H9 (cell line): ENCODE results near the gene PPP1R12A. TPM values are rescaled to one million over a fixed set of nuclear protein-coding genes. Genes with fewer than 3 reads are reported as not detected.

Source experiments
- DNase-seq: peaks from one replicate; pipeline ENCODE4 v3.0.0-alpha.2; 2017
- H2AFZ ChIP-seq: one replicate; pipeline ENCODE4 v1.6.1; 2013; ENCODE audit warnings: mild to moderate bottlenecking, low read length, control low read depth, moderate library complexity
- H2AK5ac ChIP-seq: 2 replicates; pipeline ENCODE4 v1.6.1; 2013; ENCODE audit warnings: low read length, control low read depth, mixed read lengths; ENCODE audit not compliant: insufficient read length
- H2BK120ac ChIP-seq: one replicate; pipeline ENCODE4 v1.6.1; 2013; ENCODE audit warnings: low read depth, mild to moderate bottlenecking, low read length, control low read depth, inconsistent platforms; ENCODE audit not compliant: poor library complexity, severe bottlenecking
- H2BK12ac ChIP-seq: 2 replicates; pipeline ENCODE4 v1.6.1; 2013; ENCODE audit warnings: low read length, control low read depth, mixed read lengths, low read depth; ENCODE audit not compliant: insufficient read length
- H2BK15ac ChIP-seq: 2 replicates; pipeline ENCODE4 v1.6.1; 2013; ENCODE audit warnings: low read depth, low read length, control low read depth
- H2BK20ac ChIP-seq: one replicate; pipeline ENCODE4 v1.6.1; 2013; ENCODE audit warnings: low read depth, mild to moderate bottlenecking, low read length, control low read depth, inconsistent platforms; ENCODE audit not compliant: poor library complexity, severe bottlenecking
- H2BK5ac ChIP-seq: 2 replicates; pipeline ENCODE4 v1.6.1; 2013; ENCODE audit warnings: low read length, control low read depth, mixed read lengths; ENCODE audit not compliant: insufficient read length
- H3K14ac ChIP-seq: 2 replicates; pipeline ENCODE4 v1.6.1; 2013; ENCODE audit warnings: low read length, control low read depth; ENCODE audit not compliant: insufficient read depth
- H3K18ac ChIP-seq: 2 replicates; pipeline ENCODE4 v1.6.1; 2013; ENCODE audit warnings: low read depth, mild to moderate bottlenecking, mixed read lengths, low read length, control low read depth; ENCODE audit not compliant: insufficient read length
- H3K23ac ChIP-seq: 2 replicates; pipeline ENCODE4 v1.6.1; 2013; ENCODE audit warnings: low read length, control low read depth, mixed read lengths, low read depth; ENCODE audit not compliant: insufficient read length
- H3K23me2 ChIP-seq: 2 replicates; pipeline ENCODE4 v1.6.1; 2013; ENCODE audit warnings: low read depth, mild to moderate bottlenecking, mixed read lengths, low read length, control low read depth; ENCODE audit not compliant: insufficient read length, poor library complexity, severe bottlenecking
- H3K27ac ChIP-seq: 2 replicates; pipeline ENCODE4 v1.5.1; 2013; ENCODE audit warnings: low read length, control low read depth, mixed read lengths, low read depth; ENCODE audit not compliant: insufficient read length
- H3K27me3 ChIP-seq: 2 replicates; pipeline ENCODE4 v1.6.1; 2013; ENCODE audit warnings: low read length, control low read depth, inconsistent platforms; ENCODE audit not compliant: insufficient read depth
- H3K4ac ChIP-seq: 2 replicates; pipeline ENCODE4 v1.6.1; 2013; ENCODE audit warnings: low read depth, mild to moderate bottlenecking, control low read depth, inconsistent platforms, low read length, moderate library complexity
- H3K4me1 ChIP-seq: 2 replicates; pipeline ENCODE4 v1.6.1; 2013; ENCODE audit warnings: low read length, control low read depth, inconsistent platforms; ENCODE audit not compliant: insufficient read depth
- H3K4me2 ChIP-seq: 2 replicates; pipeline ENCODE4 v1.6.1; 2013; ENCODE audit warnings: low read length, control low read depth, mixed read lengths; ENCODE audit not compliant: insufficient read length, insufficient read depth
- H3K56ac ChIP-seq: 2 replicates; pipeline ENCODE4 v1.6.1; 2013; ENCODE audit warnings: low read depth, mild to moderate bottlenecking, mixed read lengths, low read length, control low read depth; ENCODE audit not compliant: insufficient read length
- H3K79me1 ChIP-seq: 2 replicates; pipeline ENCODE4 v1.6.1; 2013; ENCODE audit warnings: low read depth, mild to moderate bottlenecking, moderate library complexity, low read length, control low read depth, inconsistent platforms; ENCODE audit not compliant: insufficient read depth, poor library complexity, severe bottlenecking
- H3K79me2 ChIP-seq: 2 replicates; pipeline ENCODE4 v1.6.1; 2013; ENCODE audit warnings: low read length, control low read depth, inconsistent platforms; ENCODE audit not compliant: insufficient read depth
- H3K9ac ChIP-seq: 2 replicates; pipeline ENCODE4 v1.6.1; 2013; ENCODE audit warnings: low read length, control low read depth, mixed read lengths; ENCODE audit not compliant: insufficient read length; ENCODE audit errors: extremely low read depth
- H3K9me3 ChIP-seq: one replicate; pipeline ENCODE4 v1.6.1; 2013; ENCODE audit warnings: low read depth, low read length, inconsistent platforms; ENCODE audit not compliant: control insufficient read depth
- H3T11ph ChIP-seq: one replicate; pipeline ENCODE4 v1.6.1; 2013; ENCODE audit warnings: mild to moderate bottlenecking, low read length, control low read depth, inconsistent platforms
- H4K20me1 ChIP-seq: one replicate; pipeline ENCODE4 v1.6.1; 2013; ENCODE audit not compliant: control insufficient read depth, insufficient read length, insufficient read depth
- H4K5ac ChIP-seq: 2 replicates; pipeline ENCODE4 v1.6.1; 2013; ENCODE audit warnings: low read depth, mild to moderate bottlenecking, mixed read lengths, low read length, control low read depth; ENCODE audit not compliant: insufficient read length
- H4K8ac ChIP-seq: replicated peaks from 2 replicates; pipeline ENCODE4 v1.6.1; 2013; ENCODE audit warnings: low read length, control low read depth, mixed read lengths, low read depth; ENCODE audit not compliant: insufficient read length
- H4K91ac ChIP-seq: 2 replicates; pipeline ENCODE4 v1.6.1; 2013; ENCODE audit warnings: low read depth, mild to moderate bottlenecking, moderate library complexity, mixed read lengths, low read length, control low read depth; ENCODE audit not compliant: insufficient read length
- H3K27ac Mint-ChIP-seq, 3 experiments: 2 replicates in 2 of 3; 3 replicates in 1 of 3; pipeline ENCODE4 v1.8.0; 2020 to 2021; ENCODE audit warnings: mixed read lengths in 3 of 3, mild to moderate bottlenecking in 1 of 3, moderate library complexity in 1 of 3
- H3K27me3 Mint-ChIP-seq: 2 replicates; pipeline ENCODE4 v1.8.0; 2021; ENCODE audit warnings: low read depth, mild to moderate bottlenecking, moderate library complexity, mixed read lengths
- H3K36me3 Mint-ChIP-seq, 3 experiments: 2 replicates in 2 of 3; 3 replicates in 1 of 3; pipeline ENCODE4 v1.8.0; 2020 to 2021; ENCODE audit warnings: low read depth in 3 of 3, mixed read lengths in 3 of 3; ENCODE audit not compliant: insufficient read depth in 1 of 3
- H3K4me1 Mint-ChIP-seq, 2 experiments: 2 replicates each; pipeline ENCODE4 v1.8.0; 2020; ENCODE audit warnings: mixed read lengths in 2 of 2
- H3K4me3 Mint-ChIP-seq, 2 experiments: 2 replicates in 1 of 2; 3 replicates in 1 of 2; pipeline ENCODE4 v1.8.0; 2020 to 2021; ENCODE audit warnings: mild to moderate bottlenecking in 2 of 2, mixed read lengths in 2 of 2, moderate library complexity in 1 of 2
- H3K9me3 Mint-ChIP-seq, 2 experiments: 2 replicates in 1 of 2; 3 replicates in 1 of 2; pipeline ENCODE4 v1.8.0; 2020; ENCODE audit warnings: mild to moderate bottlenecking in 2 of 2, mixed read lengths in 2 of 2, moderate library complexity in 1 of 2
- WGBS: extraction: QIAGEN DNeasy Blood & Tissue Kit; methylation state at CpG from one replicate; pipeline ENCODE4 v1.1.7; 2013; ENCODE audit warnings: missing lambda C conversion rate, low lambda C conversion rate, mixed read lengths; ENCODE audit not compliant: insufficient read length; ENCODE audit errors: extremely low coverage; 5-methylcytosine and 5-hydroxymethylcytosine counted together
- total RNA-seq: library from RNA; stranded (reverse); gene quantifications from 2 replicates; pipeline ENCODE4 v1.2.1, GENCODE V29; 2021
- TF ChIP-seq, protein P1 (sequence below): fragments of 200-600 bp; sonication (generic); conservative IDR thresholded peaks from 3 replicates; pipeline ENCODE4 v1.8.0; 2021; ENCODE audit warnings: antibody characterized with exemption, mild to moderate bottlenecking

Gene PPP1R12A
- total RNA-seq, 1 experiment from 2014 or later, result 93.5 TPM

DNA sequence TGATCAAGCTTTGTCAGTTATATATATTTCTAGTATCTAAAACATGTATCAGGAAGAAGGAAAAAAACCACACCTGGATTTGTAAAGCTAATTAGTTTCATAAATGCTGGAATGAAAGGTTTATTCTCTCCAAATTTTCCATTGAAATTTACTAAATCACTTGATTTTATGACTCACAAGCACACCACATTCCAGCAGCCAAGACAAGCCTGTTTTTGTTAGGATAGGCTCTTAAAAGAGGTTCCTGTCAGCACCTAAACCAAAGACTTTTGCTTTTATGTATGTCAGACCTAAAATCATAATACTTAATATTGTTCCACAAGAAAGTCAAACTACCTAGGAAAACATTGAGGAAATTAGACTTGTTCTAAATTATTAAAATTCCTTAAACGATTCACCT, 158.8 kb downstream of the PPP1R12A start:
- Mint-ChIP-seq H3K4me3 (no peak overlapping the region), H3K9me3 (no peaks in the 10 kb centered on the region), H3K36me3 (peaks cover 0 to 24% (median 9%) of the 10 kb centered on the region in 3 experiments; a peak in 5 of 7 replicates), H3K27me3 (no peaks in the 10 kb centered on the region), H3K27ac (no peak overlapping the region), H3K4me1 (no peaks in the 10 kb centered on the region)
- no peak overlapping the region for H3K9ac ChIP-seq
- no peaks in the 10 kb centered on the region for H3K4me1 ChIP-seq
- H4K8ac ChIP-seq, result no peak overlapping the region
- no peak overlapping the region for H3K4me2 ChIP-seq
- no peak overlapping the region for H2BK12ac ChIP-seq
- H2AFZ ChIP-seq, result no peak overlapping the region
- no peaks in the 10 kb centered on the region for H3K23me2 ChIP-seq
- no peak overlapping the region for H3K27ac ChIP-seq
- H2BK15ac ChIP-seq, result no peak overlapping the region
- no peak overlapping the region for H3K23ac ChIP-seq
- no peak overlapping the region for H2BK120ac ChIP-seq
- no peaks in the 10 kb centered on the region for H3K79me1 ChIP-seq
- no peak overlapping the region for H2BK5ac ChIP-seq
- H3K56ac ChIP-seq, result no peak overlapping the region
- WGBS, result no CpG with 5 or more reads among the region's 1 CpG
- H3T11ph ChIP-seq, result no peak overlapping the region
- DNase-seq, result no peak
- no peaks in the 10 kb centered on the region for H3K27me3 ChIP-seq
- no peak overlapping the region for H3K14ac ChIP-seq
- H2BK20ac ChIP-seq, result no peak overlapping the region
- no peaks in the 10 kb centered on the region for H4K20me1 ChIP-seq
- no peak overlapping the region for H4K91ac ChIP-seq
- H3K18ac ChIP-seq, result no peak overlapping the region
- H3K4ac ChIP-seq, result no peak overlapping the region
- H3K79me2 ChIP-seq, result no peaks in the 10 kb centered on the region
- no peak overlapping the region for H2AK5ac ChIP-seq
- H4K5ac ChIP-seq, result no peak overlapping the region
- TF ChIP-seq, protein P1, sequence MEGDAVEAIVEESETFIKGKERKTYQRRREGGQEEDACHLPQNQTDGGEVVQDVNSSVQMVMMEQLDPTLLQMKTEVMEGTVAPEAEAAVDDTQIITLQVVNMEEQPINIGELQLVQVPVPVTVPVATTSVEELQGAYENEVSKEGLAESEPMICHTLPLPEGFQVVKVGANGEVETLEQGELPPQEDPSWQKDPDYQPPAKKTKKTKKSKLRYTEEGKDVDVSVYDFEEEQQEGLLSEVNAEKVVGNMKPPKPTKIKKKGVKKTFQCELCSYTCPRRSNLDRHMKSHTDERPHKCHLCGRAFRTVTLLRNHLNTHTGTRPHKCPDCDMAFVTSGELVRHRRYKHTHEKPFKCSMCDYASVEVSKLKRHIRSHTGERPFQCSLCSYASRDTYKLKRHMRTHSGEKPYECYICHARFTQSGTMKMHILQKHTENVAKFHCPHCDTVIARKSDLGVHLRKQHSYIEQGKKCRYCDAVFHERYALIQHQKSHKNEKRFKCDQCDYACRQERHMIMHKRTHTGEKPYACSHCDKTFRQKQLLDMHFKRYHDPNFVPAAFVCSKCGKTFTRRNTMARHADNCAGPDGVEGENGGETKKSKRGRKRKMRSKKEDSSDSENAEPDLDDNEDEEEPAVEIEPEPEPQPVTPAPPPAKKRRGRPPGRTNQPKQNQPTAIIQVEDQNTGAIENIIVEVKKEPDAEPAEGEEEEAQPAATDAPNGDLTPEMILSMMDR, result no peak
- H3K9me3 ChIP-seq, result no peaks in the 10 kb centered on the region
